GM23338 (cell line): ENCODE results near the gene CST9L. TPM values are rescaled to one million over a fixed set of nuclear protein-coding genes. Genes with fewer than 3 reads are reported as not detected.

Experiments
- ATAC-seq: fragments of 200-7000 bp; cut with Tn5 transposase; 3 replicates; pipeline ENCODE4 v1.9.1; 2020
- DNase-seq: peaks from one replicate; pipeline ENCODE4 v3.0.0-alpha.2; 2015; ENCODE audit warnings: low spot score
- H2AFZ ChIP-seq: fragments of 200-600 bp; sonication (generic); 2 replicates; pipeline ENCODE4 v1.8.0; 2016; ENCODE audit warnings: antibody characterized with exemption, mild to moderate bottlenecking, moderate library complexity
- H3F3A ChIP-seq: fragments of 200-600 bp; sonication (generic); replicated peaks from 2 replicates; pipeline ENCODE4 v1.8.0; 2017; ENCODE audit warnings: antibody characterized with exemption, mixed run types, low read depth
- H3K27ac ChIP-seq: fragments of 200-600 bp; sonication (generic); 2 replicates; pipeline ENCODE4 v1.6.1; 2016; ENCODE audit warnings: low read depth
- H3K27me3 ChIP-seq: fragments of 200-600 bp; sonication (generic); 2 replicates; pipeline ENCODE4 v1.8.0; 2016; ENCODE audit warnings: mild to moderate bottlenecking, mixed run types, moderate library complexity; ENCODE audit not compliant: insufficient read depth
- H3K36me3 ChIP-seq: fragments of 200-600 bp; sonication (generic); 2 replicates; pipeline ENCODE4 v1.8.0; 2016; ENCODE audit warnings: mild to moderate bottlenecking; ENCODE audit not compliant: insufficient read depth
- H3K4me1 ChIP-seq: fragments of 200-600 bp; sonication (generic); 2 replicates; pipeline ENCODE4 v1.8.0; 2016; ENCODE audit warnings: mild to moderate bottlenecking, moderate library complexity; ENCODE audit not compliant: insufficient read depth
- H3K4me2 ChIP-seq: fragments of 200-600 bp; sonication (generic); 2 replicates; pipeline ENCODE4 v1.7.1; 2017; ENCODE audit warnings: mixed run types
- H3K4me3 ChIP-seq: fragments of 200-600 bp; sonication (generic); 2 replicates; pipeline ENCODE4 v1.6.1; 2016; ENCODE audit warnings: mixed run types
- H3K79me2 ChIP-seq: fragments of 200-600 bp; sonication (generic); replicated peaks from 2 replicates; pipeline ENCODE4 v1.8.0; 2017; ENCODE audit warnings: mild to moderate bottlenecking; ENCODE audit not compliant: insufficient read depth
- H3K9me2 ChIP-seq: fragments of 200-600 bp; sonication (generic); 2 replicates; pipeline ENCODE4 v1.8.0; 2017; ENCODE audit not compliant: insufficient read depth
- H4K20me1 ChIP-seq: fragments of 200-600 bp; sonication (generic); replicated peaks from 2 replicates; pipeline ENCODE4 v1.8.0; 2017; ENCODE audit warnings: mild to moderate bottlenecking; ENCODE audit not compliant: insufficient read depth
- H3K27ac Mint-ChIP-seq: 2 replicates; pipeline ENCODE4 v1.8.0; 2020; ENCODE audit warnings: inconsistent platforms, mild to moderate bottlenecking, moderate library complexity, mixed read lengths
- H3K27me3 Mint-ChIP-seq: 3 replicates; pipeline ENCODE4 v1.8.0; 2022; ENCODE audit warnings: low read depth, mild to moderate bottlenecking, moderate library complexity, mixed read lengths, inconsistent platforms; ENCODE audit not compliant: insufficient read depth, poor library complexity
- H3K36me3 Mint-ChIP-seq: 3 replicates; pipeline ENCODE4 v1.8.0; 2021; ENCODE audit warnings: low read depth, mild to moderate bottlenecking, inconsistent platforms, moderate library complexity, mixed read lengths
- H3K4me1 Mint-ChIP-seq: 3 replicates; pipeline ENCODE4 v1.8.0; 2020; ENCODE audit warnings: mild to moderate bottlenecking, inconsistent platforms, mixed read lengths
- H3K4me3 Mint-ChIP-seq: 3 replicates; pipeline ENCODE4 v1.8.0; 2021; ENCODE audit warnings: moderate library complexity, mild to moderate bottlenecking, inconsistent platforms, mixed read lengths
- H3K9me3 Mint-ChIP-seq: 3 replicates; pipeline ENCODE4 v1.8.0; 2020; ENCODE audit warnings: moderate library complexity, mild to moderate bottlenecking, inconsistent platforms, mixed read lengths
- CREB1 ChIP-seq: fragments of 250-450 bp; sonication (Bioruptor Pico); IDR thresholded peaks from 2 replicates; pipeline ENCODE4 v1.5.0; 2020; ENCODE audit warnings: low read depth, mild to moderate bottlenecking, moderate library complexity
- CTCF ChIP-seq, 2 experiments: fragments of 200-600 bp in 1 of 2; sonication (generic) in 1 of 2; conservative IDR thresholded peaks; 2 replicates each; pipeline versions ENCODE4 v1.5.1 to v1.6.1; 2016 to 2017; ENCODE audit warnings: antibody characterized with exemption in 2 of 2, low read depth in 2 of 2, mild to moderate bottlenecking in 2 of 2, moderate library complexity in 1 of 2
- EZH2phosphoT487 ChIP-seq: fragments of 200-600 bp; sonication (generic); IDR thresholded peaks from one replicate; pipeline ENCODE4 v1.8.1; 2018; ENCODE audit warnings: antibody characterized with exemption; ENCODE audit not compliant: unreplicated experiment
- JUNB ChIP-seq: IDR thresholded peaks from one replicate; pipeline ENCODE4 v1.6.1; 2016; ENCODE audit warnings: antibody characterized with exemption; ENCODE audit not compliant: unreplicated experiment
- NANOG ChIP-seq: IDR thresholded peaks from 2 replicates; pipeline ENCODE4 v1.6.1; 2016; ENCODE audit warnings: antibody characterized with exemption, borderline replicate concordance
- POLR2AphosphoS5 ChIP-seq: IDR thresholded peaks from 2 replicates; pipeline ENCODE4 v1.6.1; 2016; ENCODE audit warnings: antibody characterized with exemption, low read depth
- STAT1 ChIP-seq: IDR thresholded peaks from one replicate; pipeline ENCODE4 v1.6.1; 2016; ENCODE audit warnings: antibody characterized with exemption; ENCODE audit not compliant: unreplicated experiment
- ZNF114 ChIP-seq: fragments of 250-450 bp; sonication (Bioruptor Pico); IDR thresholded peaks from 2 replicates; pipeline ENCODE4 v1.5.0; 2020; ENCODE audit warnings: mild to moderate bottlenecking, moderate library complexity
- ZNF331 ChIP-seq: fragments of 250-450 bp; sonication (Bioruptor Pico); IDR thresholded peaks from 2 replicates; pipeline ENCODE4 v1.5.0; 2020; ENCODE audit warnings: low read depth, mild to moderate bottlenecking, moderate library complexity
- ZNF462 ChIP-seq: fragments of 250-450 bp; sonication (Bioruptor Pico); IDR thresholded peaks from 2 replicates; pipeline ENCODE4 v1.5.0; 2020; ENCODE audit warnings: mild to moderate bottlenecking, moderate library complexity
- polyA plus RNA-seq: library from polyadenylated mRNA; unstranded; fragments of >200 nt; fragmentation: Nextera tagmentation; extraction: Ambion mirVana; gene quantifications from 2 replicates; pipeline ENCODE4 v1.2.1, GENCODE V29; 2016
- total RNA-seq: library from RNA; depleted of rRNA; stranded (reverse); fragments of >200 nt; shearing (Covaris generic); gene quantifications from 2 replicates; pipeline ENCODE4 v1.2.3, GENCODE V29; 2014
- TF ChIP-seq, protein P1 (sequence below): IDR thresholded peaks from one replicate; pipeline ENCODE4 v1.6.1; 2018; ENCODE audit warnings: antibody characterized with exemption; ENCODE audit not compliant: unreplicated experiment
- TF ChIP-seq, protein P2 (sequence below): IDR thresholded peaks from 2 replicates; pipeline ENCODE4 v1.6.1; 2016; ENCODE audit warnings: antibody characterized with exemption

The CST9L gene
- total and polyA plus RNA-seq, 2 experiments from 2014 or later, result not detected

GRCh38 chr20:23520185-23520584 lies 48.1 kb downstream of the CST9L start (continued):
- TF ChIP-seq, protein P1, sequence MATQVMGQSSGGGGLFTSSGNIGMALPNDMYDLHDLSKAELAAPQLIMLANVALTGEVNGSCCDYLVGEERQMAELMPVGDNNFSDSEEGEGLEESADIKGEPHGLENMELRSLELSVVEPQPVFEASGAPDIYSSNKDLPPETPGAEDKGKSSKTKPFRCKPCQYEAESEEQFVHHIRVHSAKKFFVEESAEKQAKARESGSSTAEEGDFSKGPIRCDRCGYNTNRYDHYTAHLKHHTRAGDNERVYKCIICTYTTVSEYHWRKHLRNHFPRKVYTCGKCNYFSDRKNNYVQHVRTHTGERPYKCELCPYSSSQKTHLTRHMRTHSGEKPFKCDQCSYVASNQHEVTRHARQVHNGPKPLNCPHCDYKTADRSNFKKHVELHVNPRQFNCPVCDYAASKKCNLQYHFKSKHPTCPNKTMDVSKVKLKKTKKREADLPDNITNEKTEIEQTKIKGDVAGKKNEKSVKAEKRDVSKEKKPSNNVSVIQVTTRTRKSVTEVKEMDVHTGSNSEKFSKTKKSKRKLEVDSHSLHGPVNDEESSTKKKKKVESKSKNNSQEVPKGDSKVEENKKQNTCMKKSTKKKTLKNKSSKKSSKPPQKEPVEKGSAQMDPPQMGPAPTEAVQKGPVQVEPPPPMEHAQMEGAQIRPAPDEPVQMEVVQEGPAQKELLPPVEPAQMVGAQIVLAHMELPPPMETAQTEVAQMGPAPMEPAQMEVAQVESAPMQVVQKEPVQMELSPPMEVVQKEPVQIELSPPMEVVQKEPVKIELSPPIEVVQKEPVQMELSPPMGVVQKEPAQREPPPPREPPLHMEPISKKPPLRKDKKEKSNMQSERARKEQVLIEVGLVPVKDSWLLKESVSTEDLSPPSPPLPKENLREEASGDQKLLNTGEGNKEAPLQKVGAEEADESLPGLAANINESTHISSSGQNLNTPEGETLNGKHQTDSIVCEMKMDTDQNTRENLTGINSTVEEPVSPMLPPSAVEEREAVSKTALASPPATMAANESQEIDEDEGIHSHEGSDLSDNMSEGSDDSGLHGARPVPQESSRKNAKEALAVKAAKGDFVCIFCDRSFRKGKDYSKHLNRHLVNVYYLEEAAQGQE, result no peak
- TF ChIP-seq ZNF331 (CRISPR knock-in tag) (no peak), CTCF (conservative IDR thresholded peaks at IDR 0.05; ENCODE audit: low read depth in 2 of 2) (no peak), ZNF114 (CRISPR knock-in tag) (no peak)

- peaks cover 10% of the 10 kb centered on the region; the same call in 2 of the 3 replicates for H3K36me3 Mint-ChIP-seq
- TF ChIP-seq ZNF114 (CRISPR knock-in tag) (no peak), EZH2phosphoT487 (no peak), JUNB (no peak), POLR2AphosphoS5 (no peak), CREB1 (CRISPR knock-in tag) (no peak), ZNF462 (CRISPR knock-in tag) (no peak), ZNF331 (CRISPR knock-in tag) (no peak), NANOG (no peak), STAT1 (no peak)
- TF ChIP-seq, protein P2, sequence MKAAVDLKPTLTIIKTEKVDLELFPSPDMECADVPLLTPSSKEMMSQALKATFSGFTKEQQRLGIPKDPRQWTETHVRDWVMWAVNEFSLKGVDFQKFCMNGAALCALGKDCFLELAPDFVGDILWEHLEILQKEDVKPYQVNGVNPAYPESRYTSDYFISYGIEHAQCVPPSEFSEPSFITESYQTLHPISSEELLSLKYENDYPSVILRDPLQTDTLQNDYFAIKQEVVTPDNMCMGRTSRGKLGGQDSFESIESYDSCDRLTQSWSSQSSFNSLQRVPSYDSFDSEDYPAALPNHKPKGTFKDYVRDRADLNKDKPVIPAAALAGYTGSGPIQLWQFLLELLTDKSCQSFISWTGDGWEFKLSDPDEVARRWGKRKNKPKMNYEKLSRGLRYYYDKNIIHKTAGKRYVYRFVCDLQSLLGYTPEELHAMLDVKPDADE, result no peak
Measured at GRCh38 chr20:23519556-23519955, 48.7 kb downstream of the CST9L start.

More at GRCh38 chr20:23519556-23519955, 48.7 kb downstream of the CST9L start:
- Histone ChIP-seq H2AFZ (no peak overlapping the region), H3K27ac (no peak overlapping the region), H3K4me1 (peaks cover 10% of the 10 kb centered on the region; the same call in 1 of the 2 replicates), H3K4me2 (no peak overlapping the region), H4K20me1 (no peaks in the 10 kb centered on the region), H3K79me2 (no peaks in the 10 kb centered on the region), H3K36me3 (no peaks in the 10 kb centered on the region), H3K27me3 (no peaks in the 10 kb centered on the region), H3K4me3 (no peak overlapping the region), H3F3A (no peaks in the 10 kb centered on the region), H3K9me2 (peaks cover 24% of the 10 kb centered on the region)
- H3K27ac Mint-ChIP-seq, result no peak overlapping the region
- peaks cover 8% of the 10 kb centered on the region for H3K9me3 Mint-ChIP-seq
- no peak for ATAC-seq
- no peak for DNase-seq
- H3K27me3 Mint-ChIP-seq, result peaks cover 2% of the 10 kb centered on the region
- H3K4me1 Mint-ChIP-seq, result peaks cover 30% of the 10 kb centered on the region
- H3K4me3 Mint-ChIP-seq, result no peak overlapping the region
